ENCODE results near the gene CRTC3.

DNA sequence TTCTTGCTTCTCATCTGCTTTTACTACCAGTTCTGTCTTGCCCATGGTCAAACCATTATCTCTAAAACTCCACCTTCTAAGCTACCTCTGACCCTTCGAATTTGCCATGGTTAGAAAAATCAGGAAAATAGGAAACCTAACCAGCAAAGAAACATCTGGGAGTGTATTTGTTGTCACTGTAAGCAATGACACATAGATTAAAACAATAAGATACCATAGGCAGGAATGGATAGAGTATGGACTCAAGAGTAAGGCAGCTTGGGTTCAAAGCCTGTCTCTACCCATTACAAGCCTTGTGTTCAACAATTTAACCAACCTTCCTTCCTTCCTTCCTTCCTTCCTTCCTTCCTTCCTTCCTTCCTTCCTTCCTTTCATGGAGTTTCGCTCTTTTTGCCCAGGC is 34.9 kb downstream of the CRTC3 start:
- TF ChIP-seq, protein P1, sequence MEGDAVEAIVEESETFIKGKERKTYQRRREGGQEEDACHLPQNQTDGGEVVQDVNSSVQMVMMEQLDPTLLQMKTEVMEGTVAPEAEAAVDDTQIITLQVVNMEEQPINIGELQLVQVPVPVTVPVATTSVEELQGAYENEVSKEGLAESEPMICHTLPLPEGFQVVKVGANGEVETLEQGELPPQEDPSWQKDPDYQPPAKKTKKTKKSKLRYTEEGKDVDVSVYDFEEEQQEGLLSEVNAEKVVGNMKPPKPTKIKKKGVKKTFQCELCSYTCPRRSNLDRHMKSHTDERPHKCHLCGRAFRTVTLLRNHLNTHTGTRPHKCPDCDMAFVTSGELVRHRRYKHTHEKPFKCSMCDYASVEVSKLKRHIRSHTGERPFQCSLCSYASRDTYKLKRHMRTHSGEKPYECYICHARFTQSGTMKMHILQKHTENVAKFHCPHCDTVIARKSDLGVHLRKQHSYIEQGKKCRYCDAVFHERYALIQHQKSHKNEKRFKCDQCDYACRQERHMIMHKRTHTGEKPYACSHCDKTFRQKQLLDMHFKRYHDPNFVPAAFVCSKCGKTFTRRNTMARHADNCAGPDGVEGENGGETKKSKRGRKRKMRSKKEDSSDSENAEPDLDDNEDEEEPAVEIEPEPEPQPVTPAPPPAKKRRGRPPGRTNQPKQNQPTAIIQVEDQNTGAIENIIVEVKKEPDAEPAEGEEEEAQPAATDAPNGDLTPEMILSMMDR (IDR thresholded peaks at IDR 0.05), result no peak
- no peak for TF ChIP-seq POLR2A (IDR thresholded peaks at IDR 0.05)
